ENCODE results near the gene WNT3. TPM values are rescaled to one million over a fixed set of nuclear protein-coding genes. Genes with fewer than 3 reads are reported as not detected.

WNT3 gene
- total and polyA plus RNA-seq, 10 of the 15 experiments (the other 5 are each of a cell fraction or from before 2014, with no cell fraction given): 0.01 to 0.03 TPM; not detected in 8

DNA sequence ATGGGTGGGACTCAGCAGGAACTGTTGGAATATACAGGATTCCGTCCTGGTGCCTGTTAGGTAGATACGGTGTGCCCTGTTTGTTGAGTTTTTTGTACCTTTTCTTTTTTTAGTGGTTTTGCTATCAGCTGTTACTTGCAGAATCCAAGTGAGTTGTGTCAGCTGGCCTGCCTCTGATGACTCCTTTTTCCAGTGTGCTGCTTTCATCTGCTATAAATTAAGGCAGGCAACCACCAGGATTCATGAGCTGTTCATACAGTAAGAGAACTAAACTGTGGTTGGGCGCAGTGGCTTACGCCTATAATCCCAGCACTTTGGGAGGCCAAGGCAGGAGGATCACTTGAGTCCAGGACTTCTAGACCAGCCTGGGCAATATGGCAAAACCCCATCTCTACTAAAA is 79.9 kb downstream of the WNT3 start:
- no peak for FAIRE-seq
- no peaks in the 10 kb centered on the region for H4K20me1 ChIP-seq (ENCODE audit: control insufficient read depth, insufficient read depth)
- no peak for ATAC-seq
- intact Hi-C loops (cut with micrococcal nuclease; ENCODE audit: unreplicated experiment): no loop called here
- peaks cover 4% of the 10 kb centered on the region; the same call in 1 of the 2 replicates for H3K4me1 ChIP-seq (ENCODE audit: control insufficient read depth, insufficient read depth, low read length)
- no peak overlapping the region for H2AFZ ChIP-seq (ENCODE audit: control insufficient read depth, low read depth, low read length)
- SMC1A ChIA-PET (ENCODE audit: uncharacterized antibody, unreplicated experiment): no interaction called here
- in situ Hi-C loops (cut with MboI): no loop called here
- CTCF ChIA-PET: interaction anchor here (0.9 to 1.2 kb wide), 2 partner anchors 15 to 169 kb away, joined by 3 read pairs; no protein-coding TSS in a partner anchor
- POLR2A ChIA-PET: no interaction called here
- no peak overlapping the region for H3K4me2 ChIP-seq (ENCODE audit: control insufficient read depth, insufficient read depth)
- TF ChIP-seq, protein P1, sequence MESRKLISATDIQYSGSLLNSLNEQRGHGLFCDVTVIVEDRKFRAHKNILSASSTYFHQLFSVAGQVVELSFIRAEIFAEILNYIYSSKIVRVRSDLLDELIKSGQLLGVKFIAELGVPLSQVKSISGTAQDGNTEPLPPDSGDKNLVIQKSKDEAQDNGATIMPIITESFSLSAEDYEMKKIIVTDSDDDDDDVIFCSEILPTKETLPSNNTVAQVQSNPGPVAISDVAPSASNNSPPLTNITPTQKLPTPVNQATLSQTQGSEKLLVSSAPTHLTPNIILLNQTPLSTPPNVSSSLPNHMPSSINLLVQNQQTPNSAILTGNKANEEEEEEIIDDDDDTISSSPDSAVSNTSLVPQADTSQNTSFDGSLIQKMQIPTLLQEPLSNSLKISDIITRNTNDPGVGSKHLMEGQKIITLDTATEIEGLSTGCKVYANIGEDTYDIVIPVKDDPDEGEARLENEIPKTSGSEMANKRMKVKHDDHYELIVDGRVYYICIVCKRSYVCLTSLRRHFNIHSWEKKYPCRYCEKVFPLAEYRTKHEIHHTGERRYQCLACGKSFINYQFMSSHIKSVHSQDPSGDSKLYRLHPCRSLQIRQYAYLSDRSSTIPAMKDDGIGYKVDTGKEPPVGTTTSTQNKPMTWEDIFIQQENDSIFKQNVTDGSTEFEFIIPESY (IDR thresholded peaks at IDR 0.05): no peak
- no peak for TF ChIP-seq YBX1 (IDR thresholded peaks at IDR 0.05)
- TF ChIP-seq TAF1 (IDR thresholded peaks at IDR 0.05; ENCODE audit: borderline replicate concordance, low read depth, low read length): no peak
- no peak overlapping the region for H3K27ac ChIP-seq (ENCODE audit: control insufficient read depth, insufficient read depth)
- H3K9ac ChIP-seq (ENCODE audit: control insufficient read depth, insufficient read depth, low read length): no peak overlapping the region
- H3K36me3 ChIP-seq (ENCODE audit: control insufficient read depth in 2 of 2, insufficient read depth in 2 of 2, low read length in 1 of 2): 0 out of 4 replicates have a peak, but pooled peaks cover 0 to under 1% of the 10 kb centered on the region in 2 experiments
- BruUV-seq (replicated peaks): no TSS peak
- H3K79me2 ChIP-seq (ENCODE audit: control insufficient read depth, insufficient read depth, low read length): no peaks in the 10 kb centered on the region
- 99% methylated on average over 4 of the region's 4 CpGs for WGBS (ENCODE audit: insufficient coverage, insufficient replicate concordance, low lambda C conversion rate, missing lambda C conversion rate)
- H3K27me3 ChIP-seq (replicated peaks in 1 of 2; ENCODE audit: control insufficient read depth in 2 of 2, insufficient read depth in 2 of 2, low read length in 1 of 2): no peaks in the 10 kb centered on the region
- no peak for DNase-seq (ENCODE audit: low read depth, low spot score)
- RAD21 ChIA-PET (ENCODE audit: unreplicated experiment): no interaction called here
- H3K9me3 ChIP-seq (replicated peaks; ENCODE audit: control insufficient read depth, insufficient read depth, low read length): no peaks in the 10 kb centered on the region
- no peak overlapping the region for H3K4me3 ChIP-seq

DNA sequence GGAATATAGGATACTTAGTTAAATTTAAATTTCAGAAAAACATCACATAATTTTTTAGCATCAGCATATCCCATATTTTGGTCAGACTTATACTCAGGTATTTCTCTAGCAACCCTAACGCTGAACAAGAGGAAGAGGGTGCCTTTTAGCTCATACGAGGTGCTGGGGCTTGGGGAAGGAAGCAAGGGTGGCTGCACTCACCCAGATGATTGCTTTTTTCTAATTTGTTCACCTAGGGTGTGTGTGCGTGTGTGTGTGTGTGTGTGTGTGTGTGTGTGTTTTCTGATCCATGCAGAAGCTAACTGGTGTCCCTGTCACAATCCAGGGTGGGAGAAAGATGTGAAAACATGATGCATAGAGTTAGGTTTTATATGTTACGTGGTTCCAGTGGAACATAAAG is 81.2 kb downstream of the WNT3 start:
- Histone ChIP-seq H4K20me1 (ENCODE audit: control insufficient read depth, insufficient read depth) (no peaks in the 10 kb centered on the region), H3K9me3 (replicated peaks; ENCODE audit: control insufficient read depth, insufficient read depth, low read length) (no peaks in the 10 kb centered on the region), H3K4me1 (ENCODE audit: control insufficient read depth, insufficient read depth, low read length) (peaks cover 4% of the 10 kb centered on the region; the same call in 1 of the 2 replicates), H3K9ac (ENCODE audit: control insufficient read depth, insufficient read depth, low read length) (no peak overlapping the region), H3K27ac (ENCODE audit: control insufficient read depth, insufficient read depth) (no peak overlapping the region), H3K27me3 (replicated peaks in 1 of 2; ENCODE audit: control insufficient read depth in 2 of 2, insufficient read depth in 2 of 2, low read length in 1 of 2) (no peaks in the 10 kb centered on the region), H3K79me2 (ENCODE audit: control insufficient read depth, insufficient read depth, low read length) (no peaks in the 10 kb centered on the region), H3K36me3 (ENCODE audit: control insufficient read depth in 2 of 2, insufficient read depth in 2 of 2, low read length in 1 of 2) (0 out of 4 replicates have a peak, but pooled peaks cover 0 to 4% of the 10 kb centered on the region in 2 experiments), H3K4me3 (no peak overlapping the region), H2AFZ (ENCODE audit: control insufficient read depth, low read depth, low read length) (no peak overlapping the region), H3K4me2 (ENCODE audit: control insufficient read depth, insufficient read depth) (no peak overlapping the region)
- no peak for ATAC-seq
- BruUV-seq (replicated peaks): no TSS peak
- ChIA-PET SMC1A (ENCODE audit: uncharacterized antibody, unreplicated experiment) (interaction anchor here (0.9 kb wide), 1 partner anchor 46 kb away, joined by 3 read pairs; no protein-coding TSS in a partner anchor), CTCF (no interaction called here), RAD21 (ENCODE audit: unreplicated experiment) (no interaction called here), POLR2A (no interaction called here)
- in situ Hi-C loops (cut with MboI): no loop called here
- FAIRE-seq: no peak
- no peak for DNase-seq (ENCODE audit: low read depth, low spot score)
- 67% methylated on average over 4 of the region's 4 CpGs for WGBS (ENCODE audit: insufficient coverage, insufficient replicate concordance, low lambda C conversion rate, missing lambda C conversion rate)
- intact Hi-C loops (cut with micrococcal nuclease; ENCODE audit: unreplicated experiment): no loop called here
- TF ChIP-seq HDAC2 (IDR thresholded peaks at IDR 0.05): no peak
- TF ChIP-seq, protein P2, sequence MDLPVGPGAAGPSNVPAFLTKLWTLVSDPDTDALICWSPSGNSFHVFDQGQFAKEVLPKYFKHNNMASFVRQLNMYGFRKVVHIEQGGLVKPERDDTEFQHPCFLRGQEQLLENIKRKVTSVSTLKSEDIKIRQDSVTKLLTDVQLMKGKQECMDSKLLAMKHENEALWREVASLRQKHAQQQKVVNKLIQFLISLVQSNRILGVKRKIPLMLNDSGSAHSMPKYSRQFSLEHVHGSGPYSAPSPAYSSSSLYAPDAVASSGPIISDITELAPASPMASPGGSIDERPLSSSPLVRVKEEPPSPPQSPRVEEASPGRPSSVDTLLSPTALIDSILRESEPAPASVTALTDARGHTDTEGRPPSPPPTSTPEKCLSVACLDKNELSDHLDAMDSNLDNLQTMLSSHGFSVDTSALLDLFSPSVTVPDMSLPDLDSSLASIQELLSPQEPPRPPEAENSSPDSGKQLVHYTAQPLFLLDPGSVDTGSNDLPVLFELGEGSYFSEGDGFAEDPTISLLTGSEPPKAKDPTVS (IDR thresholded peaks at IDR 0.05; ENCODE audit: low read depth, low read length): no peak
- TF ChIP-seq NRF1 (conservative IDR thresholded peaks at IDR 0.05; ENCODE audit: low read depth, low read length): no peak
- TF ChIP-seq, protein P3, sequence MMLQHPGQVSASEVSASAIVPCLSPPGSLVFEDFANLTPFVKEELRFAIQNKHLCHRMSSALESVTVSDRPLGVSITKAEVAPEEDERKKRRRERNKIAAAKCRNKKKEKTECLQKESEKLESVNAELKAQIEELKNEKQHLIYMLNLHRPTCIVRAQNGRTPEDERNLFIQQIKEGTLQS (IDR thresholded peaks at IDR 0.05; ENCODE audit: borderline replicate concordance, extremely low read depth, low read depth, low read length): no peak
- no peak for TF ChIP-seq SREBF1 (IDR thresholded peaks at IDR 0.05; ENCODE audit: low read length)
- TF ChIP-seq, protein P4, sequence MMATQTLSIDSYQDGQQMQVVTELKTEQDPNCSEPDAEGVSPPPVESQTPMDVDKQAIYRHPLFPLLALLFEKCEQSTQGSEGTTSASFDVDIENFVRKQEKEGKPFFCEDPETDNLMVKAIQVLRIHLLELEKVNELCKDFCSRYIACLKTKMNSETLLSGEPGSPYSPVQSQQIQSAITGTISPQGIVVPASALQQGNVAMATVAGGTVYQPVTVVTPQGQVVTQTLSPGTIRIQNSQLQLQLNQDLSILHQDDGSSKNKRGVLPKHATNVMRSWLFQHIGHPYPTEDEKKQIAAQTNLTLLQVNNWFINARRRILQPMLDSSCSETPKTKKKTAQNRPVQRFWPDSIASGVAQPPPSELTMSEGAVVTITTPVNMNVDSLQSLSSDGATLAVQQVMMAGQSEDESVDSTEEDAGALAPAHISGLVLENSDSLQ (IDR thresholded peaks at IDR 0.05): no peak
- TF ChIP-seq, protein P5, sequence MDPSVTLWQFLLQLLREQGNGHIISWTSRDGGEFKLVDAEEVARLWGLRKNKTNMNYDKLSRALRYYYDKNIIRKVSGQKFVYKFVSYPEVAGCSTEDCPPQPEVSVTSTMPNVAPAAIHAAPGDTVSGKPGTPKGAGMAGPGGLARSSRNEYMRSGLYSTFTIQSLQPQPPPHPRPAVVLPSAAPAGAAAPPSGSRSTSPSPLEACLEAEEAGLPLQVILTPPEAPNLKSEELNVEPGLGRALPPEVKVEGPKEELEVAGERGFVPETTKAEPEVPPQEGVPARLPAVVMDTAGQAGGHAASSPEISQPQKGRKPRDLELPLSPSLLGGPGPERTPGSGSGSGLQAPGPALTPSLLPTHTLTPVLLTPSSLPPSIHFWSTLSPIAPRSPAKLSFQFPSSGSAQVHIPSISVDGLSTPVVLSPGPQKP (IDR thresholded peaks at IDR 0.05; ENCODE audit: low read depth, low read length): no peak

All from GM12878 (cell line).